OCI-LY7 (cell line): ENCODE data around the gene TAS2R30. TPM values are rescaled to one million over a fixed set of nuclear protein-coding genes. Genes with fewer than 3 reads are reported as not detected.

Experiments
- BruUV-seq: library from RNA; stranded (reverse); fragments of 400-500 nt; replicated peaks from 2 replicates; lab custom pipeline; 2021; lab: Mats Ljungman, UMichigan
- CTCF ChIA-PET: fragments of 300-600 bp; sonication (Branson Sonifier 250); formaldehyde crosslinking; loops from one replicate; lab custom pipeline; 2022; ENCODE audit warnings: antibody characterized with exemption; ENCODE audit not compliant: unreplicated experiment; lab: Charles Lee
- POLR2A ChIA-PET: fragments of 300-600 bp; sonication (Branson Sonifier 250); formaldehyde crosslinking; loops from one replicate; lab custom pipeline; 2022; ENCODE audit warnings: antibody characterized with exemption; lab: Charles Lee
- DNase-seq: peaks from one replicate; pipeline ENCODE4 v3.0.0-alpha.2; 2015; ENCODE audit warnings: low spot score
- H2AFZ ChIP-seq: fragments of 200-600 bp; sonication (generic), shearing (Covaris generic); 2 replicates; pipeline ENCODE4 v1.6.1; 2014; ENCODE audit warnings: mild to moderate bottlenecking, antibody characterized with exemption, low read length, moderate library complexity
- H3K27ac ChIP-seq: fragments of 200-600 bp; sonication (generic); 2 replicates; pipeline ENCODE4 v1.5.1; 2014; ENCODE audit warnings: mixed run types, low read depth, mild to moderate bottlenecking, moderate library complexity, low read length, inconsistent platforms; ENCODE audit not compliant: poor library complexity, severe bottlenecking
- H3K36me3 ChIP-seq: fragments of 200-600 bp; sonication (generic); 2 replicates; pipeline ENCODE4 v1.6.1; 2014; ENCODE audit warnings: mild to moderate bottlenecking, antibody characterized with exemption, low read length, moderate library complexity, mixed read lengths; ENCODE audit not compliant: insufficient read depth
- H3K4me1 ChIP-seq: fragments of 200-600 bp; sonication (generic); 2 replicates; pipeline ENCODE4 v1.5.1; 2014; ENCODE audit warnings: mild to moderate bottlenecking, low read length; ENCODE audit not compliant: insufficient read depth, poor library complexity, severe bottlenecking
- H3K4me2 ChIP-seq: fragments of 200-600 bp; sonication (generic); 2 replicates; pipeline ENCODE4 v1.6.1; 2014; ENCODE audit warnings: mild to moderate bottlenecking, low read length
- H3K4me3 ChIP-seq: fragments of 200-600 bp; sonication (generic); 2 replicates; pipeline ENCODE4 v1.5.1; 2014; ENCODE audit warnings: mild to moderate bottlenecking, low read depth, low read length; ENCODE audit not compliant: poor library complexity, severe bottlenecking
- H3K79me2 ChIP-seq: fragments of 200-600 bp; sonication (generic); 2 replicates; pipeline ENCODE4 v1.6.1; 2016; ENCODE audit warnings: low read depth, mild to moderate bottlenecking, low read length, moderate library complexity, mixed read lengths; ENCODE audit not compliant: insufficient read depth
- H3K9me2 ChIP-seq: fragments of 200-600 bp; sonication (generic); 2 replicates; pipeline ENCODE4 v1.6.1; 2016; ENCODE audit warnings: mild to moderate bottlenecking, low read length, mixed read lengths; ENCODE audit not compliant: insufficient read depth
- H3K9me3 ChIP-seq: fragments of 200-600 bp; sonication (generic); 2 replicates; pipeline ENCODE4 v1.6.1; 2014; ENCODE audit warnings: mild to moderate bottlenecking, mixed run types, low read length, mixed read lengths
- H4K20me1 ChIP-seq: fragments of 200-600 bp; sonication (generic); 2 replicates; pipeline ENCODE4 v1.6.1; 2014; ENCODE audit warnings: mild to moderate bottlenecking, antibody characterized with exemption, low read length, moderate library complexity, mixed read lengths; ENCODE audit not compliant: insufficient read depth
- EZH2phosphoT487 ChIP-seq: fragments of 200-600 bp; sonication (generic); IDR thresholded peaks from 2 replicates; pipeline ENCODE4 v1.6.1; 2018; ENCODE audit warnings: low read depth, borderline replicate concordance, mild to moderate bottlenecking, mixed run types, antibody characterized with exemption, low read length, moderate library complexity, mixed read lengths
- intact Hi-C: fragments of 100-400 bp; cut with micrococcal nuclease; formaldehyde crosslinking; loops from one replicate; pipeline ENCODE4 v1.10.0; 2022; ENCODE audit not compliant: unreplicated experiment
- small RNA-seq: library from RNA; depleted of rRNA; stranded (forward); fragments of <200 nt; gene quantifications from one replicate; pipeline ENCODE3, GENCODE V24; 2014
- total RNA-seq, 2 experiments: library from RNA; depleted of rRNA in 1 of 2; stranded (reverse); fragments of >200 nt in 1 of 2; shearing (Covaris generic) in 1 of 2; gene quantifications; 2 replicates each; pipeline ENCODE4 v1.2.3, GENCODE V29; 2014 to 2022
- TF ChIP-seq, protein P1 (sequence below): fragments of 200-600 bp; sonication (generic); conservative IDR thresholded peaks from 2 replicates; pipeline ENCODE4 v1.5.1; 2014; ENCODE audit warnings: mild to moderate bottlenecking, antibody characterized with exemption, low read length, moderate library complexity, mixed read lengths

TAS2R30 gene
- total RNA-seq, 2 experiments from 2014 or later: 4.1 to 6.0 TPM

DNA sequence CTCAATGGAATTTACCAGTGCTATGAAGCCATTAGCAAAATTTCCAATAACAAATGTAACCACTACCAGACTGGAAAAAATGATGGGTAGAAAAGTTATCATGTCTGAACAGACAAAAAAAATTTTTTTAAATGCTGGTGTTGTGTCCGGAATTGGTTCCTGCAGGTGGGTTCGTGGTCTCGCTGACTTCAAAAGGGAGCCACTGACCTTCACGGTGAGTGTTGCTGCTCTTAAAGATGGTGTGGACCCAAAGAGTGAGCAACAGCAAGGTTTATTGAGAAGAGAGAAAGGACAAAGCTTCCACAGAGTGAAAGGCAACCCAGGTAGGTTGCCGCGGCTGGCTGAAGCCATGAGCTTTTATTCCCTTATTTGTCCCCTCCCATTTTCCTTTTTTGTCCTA is 42.3 kb downstream of the TAS2R30 start, which contains the start of gene TAS2R43:
TAS2R43 (minus strand) TSS at position 186 of the 400 bp plus-strand sequence; CDS start at position 102, 84 bp downstream.
- H3K9me3 ChIP-seq: no peaks in the 10 kb centered on the region
- H3K9me2 ChIP-seq: no peaks in the 10 kb centered on the region
- BruUV-seq: no TSS peak
- H3K4me2 ChIP-seq: no peak within 1 kb of the TSS
- H4K20me1 ChIP-seq: no peaks in the 10 kb centered on the region
- H3K36me3 ChIP-seq: no peaks in the 10 kb centered on the region
- H2AFZ ChIP-seq: no peak within 1 kb of the TSS
- no peaks in the 10 kb centered on the region for H3K79me2 ChIP-seq
- intact Hi-C loops: no loop called here
- TF ChIP-seq EZH2phosphoT487: no peak
- TF ChIP-seq, protein P1, sequence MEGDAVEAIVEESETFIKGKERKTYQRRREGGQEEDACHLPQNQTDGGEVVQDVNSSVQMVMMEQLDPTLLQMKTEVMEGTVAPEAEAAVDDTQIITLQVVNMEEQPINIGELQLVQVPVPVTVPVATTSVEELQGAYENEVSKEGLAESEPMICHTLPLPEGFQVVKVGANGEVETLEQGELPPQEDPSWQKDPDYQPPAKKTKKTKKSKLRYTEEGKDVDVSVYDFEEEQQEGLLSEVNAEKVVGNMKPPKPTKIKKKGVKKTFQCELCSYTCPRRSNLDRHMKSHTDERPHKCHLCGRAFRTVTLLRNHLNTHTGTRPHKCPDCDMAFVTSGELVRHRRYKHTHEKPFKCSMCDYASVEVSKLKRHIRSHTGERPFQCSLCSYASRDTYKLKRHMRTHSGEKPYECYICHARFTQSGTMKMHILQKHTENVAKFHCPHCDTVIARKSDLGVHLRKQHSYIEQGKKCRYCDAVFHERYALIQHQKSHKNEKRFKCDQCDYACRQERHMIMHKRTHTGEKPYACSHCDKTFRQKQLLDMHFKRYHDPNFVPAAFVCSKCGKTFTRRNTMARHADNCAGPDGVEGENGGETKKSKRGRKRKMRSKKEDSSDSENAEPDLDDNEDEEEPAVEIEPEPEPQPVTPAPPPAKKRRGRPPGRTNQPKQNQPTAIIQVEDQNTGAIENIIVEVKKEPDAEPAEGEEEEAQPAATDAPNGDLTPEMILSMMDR: no peak
- no peak within 1 kb of the TSS for H3K4me3 ChIP-seq
- no peaks in the 10 kb centered on the region for H3K4me1 ChIP-seq
- CTCF ChIA-PET: no interaction called here
- DNase-seq: no peak
- H3K27ac ChIP-seq: no peak within 1 kb of the TSS
- POLR2A ChIA-PET: no interaction called here

DNA sequence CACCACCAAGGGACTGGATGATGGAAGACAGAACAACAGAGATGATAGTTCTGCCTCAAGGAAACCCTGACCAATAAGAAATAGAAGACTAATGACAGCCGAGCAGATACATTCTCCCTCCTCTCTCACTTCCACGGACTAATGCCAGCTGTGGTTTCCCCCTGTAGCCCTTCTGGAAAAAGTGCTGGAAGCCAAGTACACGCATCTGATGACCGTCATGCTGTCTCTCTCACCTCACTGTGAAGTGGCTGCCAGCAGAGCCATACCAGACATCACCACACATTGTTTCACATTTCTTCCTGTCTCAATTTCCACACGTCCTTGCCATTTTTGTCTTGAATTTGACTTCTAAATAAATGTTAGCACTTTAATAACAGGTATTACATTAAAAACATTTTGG is 45.2 kb downstream of the TAS2R30 start:
- no peak for TF ChIP-seq EZH2phosphoT487
- TF ChIP-seq, protein P1: no peak
- POLR2A ChIA-PET: no interaction called here
- no peak for DNase-seq
- no TSS peak for BruUV-seq
- Histone ChIP-seq H2AFZ (no peak overlapping the region), H3K27ac (no peak overlapping the region), H4K20me1 (no peaks in the 10 kb centered on the region), H3K4me3 (no peak overlapping the region), H3K36me3 (no peaks in the 10 kb centered on the region), H3K4me2 (no peak overlapping the region), H3K9me3 (no peaks in the 10 kb centered on the region), H3K9me2 (no peaks in the 10 kb centered on the region), H3K4me1 (no peaks in the 10 kb centered on the region), H3K79me2 (no peaks in the 10 kb centered on the region)
- intact Hi-C loops: no loop called here
- CTCF ChIA-PET: no interaction called here

DNA sequence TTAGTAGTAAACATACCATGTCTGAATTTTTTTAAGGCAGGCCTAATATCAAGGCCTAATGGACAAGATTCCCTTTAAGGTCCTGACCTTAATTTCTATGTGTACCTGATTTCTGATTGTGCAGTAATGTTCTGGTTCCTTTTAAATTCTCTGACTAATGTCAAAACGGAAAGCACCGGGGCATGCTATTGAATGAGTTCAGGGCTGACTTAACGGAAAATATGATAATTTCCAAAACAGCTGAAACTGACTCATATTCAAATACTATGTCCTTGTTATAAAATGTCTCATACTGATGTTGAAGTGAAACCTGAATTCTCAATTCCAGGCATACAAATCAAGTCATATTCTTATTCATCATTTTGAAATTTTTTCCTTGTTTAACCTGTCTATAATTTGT is 49.0 kb downstream of the TAS2R30 start:
- intact Hi-C loops: no loop called here
- BruUV-seq: no TSS peak
- Histone ChIP-seq H3K4me1 (no peaks in the 10 kb centered on the region), H3K9me2 (no peaks in the 10 kb centered on the region), H3K36me3 (no peaks in the 10 kb centered on the region), H3K4me2 (no peak overlapping the region), H3K9me3 (peaks cover 13% of the 10 kb centered on the region; the same call in 1 of the 2 replicates), H4K20me1 (no peaks in the 10 kb centered on the region), H3K4me3 (no peak overlapping the region), H3K27ac (no peak overlapping the region), H2AFZ (no peak overlapping the region), H3K79me2 (no peaks in the 10 kb centered on the region)
- ChIA-PET CTCF (no interaction called here), POLR2A (interaction anchor here (0.6 kb wide), 2 partner anchors 21 to 841 kb away, joined by 3 to 4 read pairs; no protein-coding TSS in a partner anchor)
- no peak for TF ChIP-seq EZH2phosphoT487
- TF ChIP-seq, protein P1: no peak
- peak; percentile 3 for DNase-seq

Small RNA genes lying within 50 kb of the gene (small RNA-seq; reads per million reads assigned to genes)
- not detected for gene AC018630.1

Other genes starting within 250 kb of the TAS2R30 start
- 0.92 and 1.3 TPM in 2 replicates for gene TAS2R13, start 225.1 kb downstream of the TAS2R30 start, total RNA-seq (2014; rRNA removed; shearing (Covaris generic))
- gene TAS2R13, start 225.1 kb downstream of the TAS2R30 start, total RNA-seq (2022): 0.81 and 1.2 TPM in 2 replicates
- gene PRH2, start 205.4 kb downstream of the TAS2R30 start, total RNA-seq (2014; rRNA removed; shearing (Covaris generic)): not detected in 2 replicates
- not detected in 2 replicates for gene PRH2, start 205.4 kb downstream of the TAS2R30 start, total RNA-seq (2022)
- gene TAS2R14, start 195.4 kb downstream of the TAS2R30 start, total RNA-seq (2014; rRNA removed; shearing (Covaris generic)): 2.9 and 4.5 TPM in 2 replicates
- gene TAS2R14, start 195.4 kb downstream of the TAS2R30 start, total RNA-seq (2022): 2.4 and 2.8 TPM in 2 replicates
- gene TAS2R50, start 147.7 kb downstream of the TAS2R30 start, total RNA-seq (2014; rRNA removed; shearing (Covaris generic)): 1.4 and 1.6 TPM in 2 replicates
- gene TAS2R50, start 147.7 kb downstream of the TAS2R30 start, total RNA-seq (2022): 0.76 and 1.4 TPM in 2 replicates
- 2.1 and 4.6 TPM in 2 replicates for gene TAS2R20, start 136.3 kb downstream of the TAS2R30 start, total RNA-seq (2014; rRNA removed; shearing (Covaris generic))
- gene TAS2R20, start 136.3 kb downstream of the TAS2R30 start, total RNA-seq (2022): 1.9 and 2.3 TPM in 2 replicates
- 2.0 and 3.2 TPM in 2 replicates for gene TAS2R19, start 112.0 kb downstream of the TAS2R30 start, total RNA-seq (2014; rRNA removed; shearing (Covaris generic))
- gene TAS2R19, start 112.0 kb downstream of the TAS2R30 start, total RNA-seq (2022): 2.9 and 3.4 TPM in 2 replicates
- gene TAS2R31, start 103.2 kb downstream of the TAS2R30 start, total RNA-seq (2014; rRNA removed; shearing (Covaris generic)): 1.3 and 2.2 TPM in 2 replicates
- 3.5 and 4.3 TPM in 2 replicates for gene TAS2R31, start 103.2 kb downstream of the TAS2R30 start, total RNA-seq (2022)
- gene TAS2R46, start 72.3 kb downstream of the TAS2R30 start, total RNA-seq (2014; rRNA removed; shearing (Covaris generic)): 1.3 TPM in 1 of 2 replicates, not detected in the other
- gene TAS2R46, start 72.3 kb downstream of the TAS2R30 start, total RNA-seq (2022): 1.4 and 1.6 TPM in 2 replicates
- gene TAS2R43, start 42.3 kb downstream of the TAS2R30 start, total RNA-seq (2014; rRNA removed; shearing (Covaris generic)): 3.1 and 4.7 TPM in 2 replicates
- gene TAS2R43, start 42.3 kb downstream of the TAS2R30 start, total RNA-seq (2022): 3.0 and 3.1 TPM in 2 replicates
- 5.8 and 8.4 TPM in 2 replicates for gene SMIM10L1, start 36.5 kb upstream of the TAS2R30 start, total RNA-seq (2014; rRNA removed; shearing (Covaris generic))
- 6.9 and 7.8 TPM in 2 replicates for gene SMIM10L1, start 36.5 kb upstream of the TAS2R30 start, total RNA-seq (2022)
- gene TAS2R42, start 52.3 kb upstream of the TAS2R30 start, total RNA-seq (2014; rRNA removed; shearing (Covaris generic)): not detected in 2 replicates
- not detected in 2 replicates for gene TAS2R42, start 52.3 kb upstream of the TAS2R30 start, total RNA-seq (2022)
- not detected in 2 replicates for gene PRB3, start 135.1 kb upstream of the TAS2R30 start, total RNA-seq (2014; rRNA removed; shearing (Covaris generic))
- not detected in 2 replicates for gene PRB3, start 135.1 kb upstream of the TAS2R30 start, total RNA-seq (2022)
- not detected in 2 replicates for gene PRB4, start 175.8 kb upstream of the TAS2R30 start, total RNA-seq (2014; rRNA removed; shearing (Covaris generic))
- gene PRB4, start 175.8 kb upstream of the TAS2R30 start, total RNA-seq (2022): not detected in 2 replicates